ENCODE measurements around the gene CPPED1.

DNA sequence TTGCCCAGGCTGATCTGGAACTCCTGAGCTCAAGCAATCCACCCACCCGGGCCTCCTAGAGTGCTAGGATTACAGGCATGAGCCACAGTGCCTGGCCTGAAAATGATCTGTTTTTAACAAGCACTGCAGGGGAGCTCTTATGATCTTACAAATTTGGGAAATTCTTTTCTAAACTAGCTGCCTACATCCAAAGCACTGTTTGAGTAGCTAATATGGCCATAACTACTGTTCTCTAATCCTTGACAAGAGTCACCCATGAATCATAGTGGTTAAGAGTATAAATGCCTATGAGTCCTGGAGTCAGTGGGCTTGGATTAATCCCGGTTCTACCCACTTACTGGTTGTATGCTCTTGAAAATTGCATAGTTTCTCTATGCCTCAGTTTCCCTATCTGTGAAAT is 1.4 kb upstream of the CPPED1 start:
- TF ChIP-seq POLR2A (IDR thresholded peaks at IDR 0.05; ENCODE audit: borderline replicate concordance, extremely low read depth, insufficient read depth, insufficient read length) = no peak
- TF ChIP-seq, protein P1, sequence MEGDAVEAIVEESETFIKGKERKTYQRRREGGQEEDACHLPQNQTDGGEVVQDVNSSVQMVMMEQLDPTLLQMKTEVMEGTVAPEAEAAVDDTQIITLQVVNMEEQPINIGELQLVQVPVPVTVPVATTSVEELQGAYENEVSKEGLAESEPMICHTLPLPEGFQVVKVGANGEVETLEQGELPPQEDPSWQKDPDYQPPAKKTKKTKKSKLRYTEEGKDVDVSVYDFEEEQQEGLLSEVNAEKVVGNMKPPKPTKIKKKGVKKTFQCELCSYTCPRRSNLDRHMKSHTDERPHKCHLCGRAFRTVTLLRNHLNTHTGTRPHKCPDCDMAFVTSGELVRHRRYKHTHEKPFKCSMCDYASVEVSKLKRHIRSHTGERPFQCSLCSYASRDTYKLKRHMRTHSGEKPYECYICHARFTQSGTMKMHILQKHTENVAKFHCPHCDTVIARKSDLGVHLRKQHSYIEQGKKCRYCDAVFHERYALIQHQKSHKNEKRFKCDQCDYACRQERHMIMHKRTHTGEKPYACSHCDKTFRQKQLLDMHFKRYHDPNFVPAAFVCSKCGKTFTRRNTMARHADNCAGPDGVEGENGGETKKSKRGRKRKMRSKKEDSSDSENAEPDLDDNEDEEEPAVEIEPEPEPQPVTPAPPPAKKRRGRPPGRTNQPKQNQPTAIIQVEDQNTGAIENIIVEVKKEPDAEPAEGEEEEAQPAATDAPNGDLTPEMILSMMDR (IDR thresholded peaks at IDR 0.05 in 2 of 3, conservative IDR thresholded peaks at IDR 0.05 in 1 of 3; ENCODE audit: borderline replicate concordance in 1 of 3, insufficient read depth in 1 of 3, low read depth in 2 of 3, low read length in 2 of 3) = no peak
- no peak for TF ChIP-seq EZH2phosphoT487 (IDR thresholded peaks at IDR 0.05; ENCODE audit: borderline replicate concordance)
- no peak for TF ChIP-seq SP1 (IDR thresholded peaks at IDR 0.05; ENCODE audit: low read depth)
- no peak for TF ChIP-seq POLR2AphosphoS5 (IDR thresholded peaks at IDR 0.05; ENCODE audit: low read depth, low read length)
- TF ChIP-seq YY1 (IDR thresholded peaks at IDR 0.05; ENCODE audit: extremely low read depth, insufficient replicate concordance, low read depth, low read length) = no peak
- TF ChIP-seq, protein P2, sequence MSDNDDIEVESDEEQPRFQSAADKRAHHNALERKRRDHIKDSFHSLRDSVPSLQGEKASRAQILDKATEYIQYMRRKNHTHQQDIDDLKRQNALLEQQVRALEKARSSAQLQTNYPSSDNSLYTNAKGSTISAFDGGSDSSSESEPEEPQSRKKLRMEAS (IDR thresholded peaks at IDR 0.05) = no peak
- TF ChIP-seq SRF (IDR thresholded peaks at IDR 0.05; ENCODE audit: low read depth) = no peak
- no peak for TF ChIP-seq RAD21 (IDR thresholded peaks at IDR 0.05; ENCODE audit: low read depth)
- TF ChIP-seq, protein P3, sequence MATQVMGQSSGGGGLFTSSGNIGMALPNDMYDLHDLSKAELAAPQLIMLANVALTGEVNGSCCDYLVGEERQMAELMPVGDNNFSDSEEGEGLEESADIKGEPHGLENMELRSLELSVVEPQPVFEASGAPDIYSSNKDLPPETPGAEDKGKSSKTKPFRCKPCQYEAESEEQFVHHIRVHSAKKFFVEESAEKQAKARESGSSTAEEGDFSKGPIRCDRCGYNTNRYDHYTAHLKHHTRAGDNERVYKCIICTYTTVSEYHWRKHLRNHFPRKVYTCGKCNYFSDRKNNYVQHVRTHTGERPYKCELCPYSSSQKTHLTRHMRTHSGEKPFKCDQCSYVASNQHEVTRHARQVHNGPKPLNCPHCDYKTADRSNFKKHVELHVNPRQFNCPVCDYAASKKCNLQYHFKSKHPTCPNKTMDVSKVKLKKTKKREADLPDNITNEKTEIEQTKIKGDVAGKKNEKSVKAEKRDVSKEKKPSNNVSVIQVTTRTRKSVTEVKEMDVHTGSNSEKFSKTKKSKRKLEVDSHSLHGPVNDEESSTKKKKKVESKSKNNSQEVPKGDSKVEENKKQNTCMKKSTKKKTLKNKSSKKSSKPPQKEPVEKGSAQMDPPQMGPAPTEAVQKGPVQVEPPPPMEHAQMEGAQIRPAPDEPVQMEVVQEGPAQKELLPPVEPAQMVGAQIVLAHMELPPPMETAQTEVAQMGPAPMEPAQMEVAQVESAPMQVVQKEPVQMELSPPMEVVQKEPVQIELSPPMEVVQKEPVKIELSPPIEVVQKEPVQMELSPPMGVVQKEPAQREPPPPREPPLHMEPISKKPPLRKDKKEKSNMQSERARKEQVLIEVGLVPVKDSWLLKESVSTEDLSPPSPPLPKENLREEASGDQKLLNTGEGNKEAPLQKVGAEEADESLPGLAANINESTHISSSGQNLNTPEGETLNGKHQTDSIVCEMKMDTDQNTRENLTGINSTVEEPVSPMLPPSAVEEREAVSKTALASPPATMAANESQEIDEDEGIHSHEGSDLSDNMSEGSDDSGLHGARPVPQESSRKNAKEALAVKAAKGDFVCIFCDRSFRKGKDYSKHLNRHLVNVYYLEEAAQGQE (IDR thresholded peaks at IDR 0.05; ENCODE audit: low read depth) = no peak
- TF ChIP-seq ZNF274 (IDR thresholded peaks at IDR 0.05; ENCODE audit: low read depth, low read length) = no peak
- TF ChIP-seq FOSL1 (IDR thresholded peaks at IDR 0.05; ENCODE audit: low read depth) = no peak
- no peak for TF ChIP-seq TCF7L2 (IDR thresholded peaks at IDR 0.05; ENCODE audit: borderline replicate concordance, extremely low read depth, insufficient read depth, insufficient read length)
- TF ChIP-seq EZH2 (IDR thresholded peaks at IDR 0.05) = no peak
